LoVo (cell line): ENCODE results near the gene SLX4.

Source experiments
- DNase-seq: peaks from one replicate; pipeline ENCODE4 v3.0.0-alpha.2; 2016; ENCODE audit warnings: low spot score

Gene SLX4

GRCh38 chr16:3582276-3583165 is 28.9 kb downstream of the SLX4 start:
- DNase-seq, result no peak

DNA sequence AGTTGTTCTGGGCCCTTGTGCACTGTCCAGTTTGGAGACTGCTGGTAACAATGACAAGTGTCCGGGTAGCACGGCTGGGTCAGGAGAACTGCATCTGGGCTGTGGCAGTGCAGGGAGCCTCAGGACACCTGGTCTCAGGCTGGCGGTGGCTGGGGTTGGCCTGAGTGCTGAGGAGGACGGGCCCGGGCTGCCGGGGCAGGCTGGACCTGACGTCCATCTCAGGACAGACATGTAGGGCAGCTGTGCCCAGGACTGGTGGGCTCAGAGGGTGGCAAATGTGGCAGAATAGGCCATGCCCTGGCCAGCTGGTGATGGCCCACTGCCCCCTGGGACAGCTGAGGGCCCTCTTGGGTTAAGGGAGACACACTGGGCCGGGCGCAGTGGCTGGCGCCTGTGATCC is 30.0 kb downstream of the SLX4 start:
- no peak for DNase-seq

DNA sequence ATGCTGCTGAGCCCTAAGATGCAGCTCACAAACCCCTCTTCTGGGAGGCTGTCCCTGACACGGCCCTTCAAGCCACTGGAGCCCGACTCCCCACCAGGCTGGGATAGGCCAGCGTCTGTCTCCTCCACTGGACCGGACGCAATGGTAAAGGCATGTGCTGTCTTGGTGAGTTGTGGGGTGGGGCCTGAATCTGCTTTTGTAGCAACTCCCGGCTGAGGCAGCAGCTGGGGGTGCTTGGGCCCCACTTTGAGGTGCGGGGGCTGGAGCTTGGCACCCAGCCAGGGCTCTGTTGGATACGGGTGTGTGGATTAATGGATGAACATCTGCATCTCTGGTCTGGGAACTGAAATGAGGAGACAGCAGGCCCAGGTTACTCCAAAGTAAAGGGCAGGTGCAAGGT is 30.7 kb downstream of the SLX4 start:
- no peak for DNase-seq

DNA sequence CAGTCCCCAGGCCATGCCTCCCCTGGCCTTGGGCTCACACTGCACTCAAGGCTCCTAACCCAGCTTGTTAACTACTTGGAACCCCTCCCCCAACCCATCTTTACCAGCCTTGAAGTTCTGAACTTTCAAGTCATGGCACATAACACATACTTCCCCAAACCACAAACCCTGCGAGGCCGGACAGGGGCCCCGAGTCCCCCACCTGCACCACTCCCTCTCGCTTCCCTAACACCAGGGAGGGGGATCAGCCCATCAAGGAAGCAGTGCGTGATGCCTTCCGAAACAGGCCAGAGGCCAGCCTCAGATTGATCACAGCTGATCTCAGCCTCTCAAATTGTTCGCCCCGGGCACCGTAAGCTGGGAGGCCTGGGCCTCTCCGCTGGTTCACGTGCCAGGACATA is 31.2 kb downstream of the SLX4 start:
- DNase-seq, result no peak

- no peak for DNase-seq
Observed at GRCh38 chr16:3579776-3580175, 31.6 kb downstream of the SLX4 start.

- no peak for DNase-seq
Observed at GRCh38 chr16:3578610-3579551, 32.5 kb downstream of the SLX4 start.

DNA sequence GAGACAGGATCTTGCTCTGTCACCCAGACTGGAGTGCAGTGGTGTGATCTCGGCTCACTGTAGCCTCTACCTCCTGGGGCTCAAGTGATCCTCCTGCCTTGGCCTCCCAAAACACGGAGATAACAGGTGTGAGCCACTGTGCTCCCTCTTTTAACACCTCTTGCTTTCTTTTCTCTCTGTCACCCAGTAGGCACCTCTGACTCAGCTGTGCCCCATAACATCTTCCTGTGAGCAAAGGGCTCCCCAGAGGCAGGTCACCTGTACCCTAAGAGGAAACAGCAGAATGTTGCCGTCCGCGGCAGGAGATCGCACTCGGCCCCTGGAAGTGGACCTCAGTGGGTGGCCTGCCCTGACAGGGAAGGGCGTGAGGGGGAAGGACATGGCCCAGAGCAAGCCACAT is 33.3 kb downstream of the SLX4 start:
- DNase-seq, result no peak

DNA sequence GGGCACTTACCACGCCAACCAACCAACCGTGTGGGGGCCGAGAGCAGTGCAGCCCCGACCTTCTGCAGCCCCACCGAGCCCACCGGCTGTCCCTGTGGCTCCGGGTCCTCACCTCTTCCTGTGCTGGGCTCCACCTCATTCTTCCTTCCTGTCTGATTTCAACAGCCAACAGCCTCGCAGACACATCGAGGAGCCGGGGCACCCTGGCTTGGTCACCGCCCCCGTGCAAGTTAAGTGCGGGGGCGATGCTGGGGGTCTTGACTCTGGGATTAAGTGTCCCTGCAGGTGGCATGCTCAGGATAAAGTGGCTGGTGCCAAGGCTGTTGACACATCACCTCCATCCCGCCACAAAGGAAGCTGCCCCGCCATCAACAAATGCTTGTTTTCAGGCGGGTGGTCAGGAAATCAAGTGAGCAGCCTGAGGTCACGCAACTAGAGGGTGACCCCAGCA is 34.1 kb downstream of the SLX4 start, which contains the start of gene NLRC3:
NLRC3 (minus strand) TSS at position 102 of the 451 bp plus-strand sequence. CDS start 12,367 bp downstream, outside the sequence.
- no peak for DNase-seq

DNA sequence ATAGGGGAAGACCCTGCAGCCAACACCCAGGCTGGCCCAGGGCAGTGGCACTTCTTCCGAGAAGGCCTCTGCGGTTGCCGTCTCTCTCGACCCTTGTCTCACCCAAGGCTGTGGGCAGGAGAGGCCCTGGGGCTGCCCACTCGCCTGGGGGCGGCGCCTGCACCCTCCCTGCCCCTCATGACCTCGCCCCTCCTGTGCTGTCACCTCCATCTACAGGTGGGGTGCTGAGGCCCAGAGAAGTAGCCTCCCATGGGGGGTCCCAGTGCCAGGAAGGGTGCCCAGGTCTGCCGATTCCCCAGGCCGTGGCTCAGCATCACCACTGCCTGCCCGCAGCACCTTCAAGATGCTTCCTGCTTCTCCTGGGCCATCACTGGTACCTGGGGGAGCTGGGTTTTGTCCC is 35.2 kb downstream of the SLX4 start:
- DNase-seq, result no peak

- no peak for DNase-seq
Observed at GRCh38 chr16:3575491-3575890, 35.9 kb downstream of the SLX4 start.

GRCh38 chr16:3574195-3574594 is 37.2 kb downstream of the SLX4 start:
- DNase-seq, result no peak

- no peak for DNase-seq
Observed at GRCh38 chr16:3573146-3573815, 38.1 kb downstream of the SLX4 start.

GRCh38 chr16:3570420-3571062 is 40.9 kb downstream of the SLX4 start:
- DNase-seq, result no peak

- no peak for DNase-seq
Observed at GRCh38 chr16:3569851-3570250, 41.6 kb downstream of the SLX4 start.

DNA sequence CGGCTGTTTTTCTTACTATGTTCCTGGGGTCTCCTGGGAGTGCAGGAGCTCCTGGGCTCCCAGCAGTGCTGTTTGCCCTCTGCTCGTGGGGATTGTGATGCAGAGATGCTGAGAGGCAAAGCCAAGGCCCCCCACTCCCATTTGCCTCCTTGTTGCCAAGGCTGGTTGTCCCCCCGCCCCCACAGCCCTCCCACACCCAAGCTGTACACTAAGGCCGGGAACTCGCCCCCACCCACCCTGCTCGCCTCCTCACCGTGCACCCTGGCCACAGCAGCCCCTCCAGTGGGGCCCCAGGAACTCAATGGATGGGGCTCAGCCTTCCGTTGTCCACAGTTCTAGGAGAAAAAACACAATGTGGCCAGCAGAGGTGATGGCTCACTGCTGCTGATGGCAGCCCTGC is 44.4 kb downstream of the SLX4 start:
- DNase-seq, result no peak

GRCh38 chr16:3564889-3565141 is 46.6 kb downstream of the SLX4 start:
- no peak for DNase-seq

GRCh38 chr16:3564130-3564888 is 47.1 kb downstream of the SLX4 start:
- DNase-seq, result no peak

DNA sequence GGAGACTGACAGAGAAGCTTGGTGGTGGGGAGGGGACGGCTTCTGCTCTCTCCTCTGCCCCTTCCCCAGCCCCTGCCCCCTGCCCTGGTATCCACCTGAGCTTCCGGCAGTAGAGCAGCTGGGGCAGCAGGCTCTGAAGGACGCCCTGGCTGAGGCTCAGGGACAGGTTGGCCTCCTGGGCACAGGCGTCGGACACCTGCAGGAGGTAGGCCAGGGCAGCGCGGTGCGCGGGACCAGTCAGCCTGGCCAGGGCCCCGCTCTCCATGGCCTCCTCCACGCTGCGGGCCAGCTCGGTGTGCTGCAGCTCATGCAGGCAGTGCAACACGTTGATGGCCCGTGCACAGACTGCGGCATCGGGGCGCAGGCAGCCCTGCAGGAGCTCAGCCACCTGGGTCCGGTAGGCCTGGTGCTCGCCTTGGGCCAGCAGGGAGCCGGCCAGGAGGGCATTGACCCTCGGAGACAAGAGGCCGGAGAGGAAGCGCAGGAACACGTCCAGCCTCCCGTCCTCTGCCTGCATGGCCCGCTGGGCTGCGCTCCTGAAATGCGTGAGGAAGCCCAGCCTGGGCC is 48.4 kb downstream of the SLX4 start:
- no peak for DNase-seq

GRCh38 chr16:3561626-3562025 is 49.8 kb downstream of the SLX4 start:
- no peak for DNase-seq

- DNase-seq, result no peak
Observed at GRCh38 chr16:3554351-3554928, 57.0 kb downstream of the SLX4 start.
